ENCODE results near the gene OPN1LW. TPM values are rescaled to one million over a fixed set of nuclear protein-coding genes. Genes with fewer than 3 reads are reported as not detected.

OPN1LW gene
- total RNA-seq, 1 experiment from 2014 or later, result not detected

DNA sequence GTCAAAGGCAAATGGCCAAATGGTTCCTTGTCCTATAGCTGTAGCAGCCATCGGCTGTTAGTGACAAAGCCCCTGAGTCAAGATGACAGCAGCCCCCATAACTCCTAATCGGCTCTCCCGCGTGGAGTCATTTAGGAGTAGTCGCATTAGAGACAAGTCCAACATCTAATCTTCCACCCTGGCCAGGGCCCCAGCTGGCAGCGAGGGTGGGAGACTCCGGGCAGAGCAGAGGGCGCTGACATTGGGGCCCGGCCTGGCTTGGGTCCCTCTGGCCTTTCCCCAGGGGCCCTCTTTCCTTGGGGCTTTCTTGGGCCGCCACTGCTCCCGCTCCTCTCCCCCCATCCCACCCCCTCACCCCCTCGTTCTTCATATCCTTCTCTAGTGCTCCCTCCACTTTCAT, 3.8 kb upstream of the OPN1LW start:
- H4K91ac ChIP-seq (ENCODE audit: insufficient read length, low read depth, low read length), result no peak overlapping the region
- no peak overlapping the region for H2BK15ac ChIP-seq (ENCODE audit: low read depth, low read length)
- H3K36me3 Mint-ChIP-seq (ENCODE audit: insufficient read depth in 1 of 3, low read depth in 3 of 3), result peaks cover 0 to 14% (median 5%) of the 10 kb centered on the region in 3 experiments; a peak in 5 of 7 replicates
- DNase-seq, result no peak
- H3K27ac Mint-ChIP-seq, result no peak overlapping the region
- TF ChIP-seq, protein P1, sequence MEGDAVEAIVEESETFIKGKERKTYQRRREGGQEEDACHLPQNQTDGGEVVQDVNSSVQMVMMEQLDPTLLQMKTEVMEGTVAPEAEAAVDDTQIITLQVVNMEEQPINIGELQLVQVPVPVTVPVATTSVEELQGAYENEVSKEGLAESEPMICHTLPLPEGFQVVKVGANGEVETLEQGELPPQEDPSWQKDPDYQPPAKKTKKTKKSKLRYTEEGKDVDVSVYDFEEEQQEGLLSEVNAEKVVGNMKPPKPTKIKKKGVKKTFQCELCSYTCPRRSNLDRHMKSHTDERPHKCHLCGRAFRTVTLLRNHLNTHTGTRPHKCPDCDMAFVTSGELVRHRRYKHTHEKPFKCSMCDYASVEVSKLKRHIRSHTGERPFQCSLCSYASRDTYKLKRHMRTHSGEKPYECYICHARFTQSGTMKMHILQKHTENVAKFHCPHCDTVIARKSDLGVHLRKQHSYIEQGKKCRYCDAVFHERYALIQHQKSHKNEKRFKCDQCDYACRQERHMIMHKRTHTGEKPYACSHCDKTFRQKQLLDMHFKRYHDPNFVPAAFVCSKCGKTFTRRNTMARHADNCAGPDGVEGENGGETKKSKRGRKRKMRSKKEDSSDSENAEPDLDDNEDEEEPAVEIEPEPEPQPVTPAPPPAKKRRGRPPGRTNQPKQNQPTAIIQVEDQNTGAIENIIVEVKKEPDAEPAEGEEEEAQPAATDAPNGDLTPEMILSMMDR (conservative IDR thresholded peaks at IDR 0.05), result no peak
- H2BK5ac ChIP-seq (ENCODE audit: insufficient read length, low read length), result no peak overlapping the region
- H3K23me2 ChIP-seq (ENCODE audit: insufficient read length, low read depth, low read length, poor library complexity, severe bottlenecking), result no peaks in the 10 kb centered on the region
- no peaks in the 10 kb centered on the region for H3K27me3 ChIP-seq (ENCODE audit: insufficient read depth, low read length)
- H3K9me3 ChIP-seq (ENCODE audit: control insufficient read depth, low read depth, low read length), result peaks cover 32% of the 10 kb centered on the region
- no peak overlapping the region for H4K5ac ChIP-seq (ENCODE audit: insufficient read length, low read depth, low read length)
- H3K9me3 Mint-ChIP-seq, result peaks cover 73 to 77% of the 10 kb centered on the region in 2 experiments
- no peaks in the 10 kb centered on the region for H3K79me1 ChIP-seq (ENCODE audit: insufficient read depth, low read depth, low read length, poor library complexity, severe bottlenecking)
- peaks cover 34% of the 10 kb centered on the region for H3K27me3 Mint-ChIP-seq (ENCODE audit: low read depth)
- H2BK120ac ChIP-seq (ENCODE audit: low read depth, low read length, poor library complexity, severe bottlenecking), result no peak overlapping the region
- no peak overlapping the region for H3K9ac ChIP-seq (ENCODE audit: extremely low read depth, insufficient read length, low read length)
- no peak overlapping the region for H3K27ac ChIP-seq (ENCODE audit: insufficient read length, low read depth, low read length)
- H2BK12ac ChIP-seq (ENCODE audit: insufficient read length, low read depth, low read length), result no peak overlapping the region
- no peaks in the 10 kb centered on the region for H4K20me1 ChIP-seq (ENCODE audit: control insufficient read depth, insufficient read depth, insufficient read length)
- H3K79me2 ChIP-seq (ENCODE audit: insufficient read depth, low read length), result no peaks in the 10 kb centered on the region
- H2BK20ac ChIP-seq (ENCODE audit: low read depth, low read length, poor library complexity, severe bottlenecking), result no peak overlapping the region
- no peak overlapping the region for H3T11ph ChIP-seq (ENCODE audit: low read length)
- no peak overlapping the region for H3K56ac ChIP-seq (ENCODE audit: insufficient read length, low read depth, low read length)
- no peak overlapping the region for H3K14ac ChIP-seq (ENCODE audit: insufficient read depth, low read length)
- no CpG with 5 or more reads among the region's 12 CpGs for WGBS (ENCODE audit: extremely low coverage, insufficient read length, low lambda C conversion rate)
- H3K4me1 Mint-ChIP-seq, result peaks cover 0 to 3% of the 10 kb centered on the region in 2 experiments; a peak in 1 of 4 replicates
- H4K8ac ChIP-seq (replicated peaks; ENCODE audit: insufficient read length, low read depth, low read length), result no peak overlapping the region
- no peak overlapping the region for H3K18ac ChIP-seq (ENCODE audit: insufficient read length, low read depth, low read length)
- H3K4me3 Mint-ChIP-seq, result no peak overlapping the region
- H2AFZ ChIP-seq (ENCODE audit: low read length), result no peak overlapping the region
- H3K4me1 ChIP-seq (ENCODE audit: insufficient read depth, low read length), result no peaks in the 10 kb centered on the region
- no peak overlapping the region for H3K4me2 ChIP-seq (ENCODE audit: insufficient read depth, insufficient read length, low read length)
- no peak overlapping the region for H3K23ac ChIP-seq (ENCODE audit: insufficient read length, low read depth, low read length)
- no peak overlapping the region for H2AK5ac ChIP-seq (ENCODE audit: insufficient read length, low read length)
- H3K4ac ChIP-seq (ENCODE audit: low read depth, low read length), result no peak overlapping the region
